Stimulated activated CD8-positive, alpha-beta memory T cell treated with anti-CD3 and anti-CD28 coated beads, Interleukin-4, amount 100 ng/mL, for 24 hours (primary cell): ENCODE results near the gene FOXK2.
"Not testable (repeated sequence)": the region's sequence is repeated elsewhere in the genome, so short reads cannot be mapped to it uniquely, and the experiment has no call there.

Experiments
- DNase-seq: peaks from one replicate; pipeline ENCODE4 v3.0.0-alpha.2; 2020; ENCODE audit warnings: low read depth

Gene FOXK2

GRCh38 chr17:82534401-82534812 lies 14.9 kb downstream of the FOXK2 start:
- no peak for DNase-seq

GRCh38 chr17:82536512-82537201 lies 17.1 kb downstream of the FOXK2 start:
- no peak for DNase-seq

GRCh38 chr17:82537228-82537627 lies 17.7 kb downstream of the FOXK2 start:
- not testable (repeated sequence) for DNase-seq

GRCh38 chr17:82539076-82539475 lies 19.5 kb downstream of the FOXK2 start:
- not testable (repeated sequence) for DNase-seq

GRCh38 chr17:82542439-82542838 lies 22.9 kb downstream of the FOXK2 start:
- DNase-seq = no peak

GRCh38 chr17:82544431-82545070 lies 25.0 kb downstream of the FOXK2 start:
- DNase-seq = no peak

GRCh38 chr17:82545071-82545462 lies 25.5 kb downstream of the FOXK2 start:
- no peak for DNase-seq

GRCh38 chr17:82547981-82548380 lies 28.4 kb downstream of the FOXK2 start:
- no peak for DNase-seq

GRCh38 chr17:82548681-82549303 lies 29.3 kb downstream of the FOXK2 start:
- DNase-seq = no peak

- DNase-seq = peak; percentile 51
Observed at GRCh38 chr17:82551779-82552457, 32.4 kb downstream of the FOXK2 start.

GRCh38 chr17:82552580-82552979 lies 33.0 kb downstream of the FOXK2 start:
- DNase-seq = no peak

GRCh38 chr17:82553210-82553930 lies 33.8 kb downstream of the FOXK2 start:
- DNase-seq = no peak

- DNase-seq = not testable (repeated sequence)
Observed at GRCh38 chr17:82557510-82557909, 38.0 kb downstream of the FOXK2 start.

GRCh38 chr17:82559566-82560251 lies 40.2 kb downstream of the FOXK2 start:
- no peak for DNase-seq

- DNase-seq = no peak
Observed at GRCh38 chr17:82560252-82560642, 40.7 kb downstream of the FOXK2 start.

GRCh38 chr17:82560802-82561428 lies 41.4 kb downstream of the FOXK2 start:
- no peak for DNase-seq

GRCh38 chr17:82561429-82562035 lies 42.0 kb downstream of the FOXK2 start:
- no peak for DNase-seq

- not testable (repeated sequence) for DNase-seq
Observed at GRCh38 chr17:82562718-82563220, 43.2 kb downstream of the FOXK2 start.

GRCh38 chr17:82563318-82563717 lies 43.8 kb downstream of the FOXK2 start:
- DNase-seq = no peak

GRCh38 chr17:82563745-82564144 lies 44.2 kb downstream of the FOXK2 start:
- DNase-seq = not testable (repeated sequence)
